CD8-positive, alpha-beta memory T cell (primary cell): ENCODE results near the gene HDAC8. TPM values are rescaled to one million over a fixed set of nuclear protein-coding genes. Genes with fewer than 3 reads are reported as not detected.
A peak's percentile ranks its signal among the peaks of the same experiment; 100 is the strongest.
"Not testable (repeated sequence)": the region's sequence is repeated elsewhere in the genome, so short reads cannot be mapped to it uniquely, and the experiment has no call there.

Experiments used
- CTCF ChIA-PET: fragments of 350-600 bp; sonication (Branson Sonifier 250); formaldehyde crosslinking; loops from one replicate; lab custom pipeline; 2021; ENCODE audit warnings: antibody characterized with exemption; lab: Charles Lee
- POLR2A ChIA-PET: fragments of 350-600 bp; sonication (Branson Sonifier 250); formaldehyde crosslinking; loops from one replicate; lab custom pipeline; 2021; ENCODE audit warnings: antibody characterized with exemption; lab: Charles Lee
- DNase-seq, 5 donors: peaks; one replicate each; pipeline versions ENCODE4 v3.0.0 to v3.0.0-alpha.2; 2020 to 2022; ENCODE audit warnings: mixed read lengths in 1 of 5
- H3K27ac ChIP-seq: one replicate; pipeline ENCODE4 v1.7.0; 2013; ENCODE audit warnings: low read depth, mild to moderate bottlenecking, low read length, moderate library complexity
- H3K27me3 ChIP-seq: 2 replicates; pipeline ENCODE4 v1.7.0; 2013; ENCODE audit warnings: low read length, mild to moderate bottlenecking; ENCODE audit not compliant: insufficient read depth, poor library complexity, severe bottlenecking
- H3K36me3 ChIP-seq: 2 replicates; pipeline ENCODE4 v1.7.0; 2013; ENCODE audit warnings: mild to moderate bottlenecking, low read length, moderate library complexity; ENCODE audit not compliant: insufficient read depth
- H3K4me1 ChIP-seq: 2 replicates; pipeline ENCODE4 v1.7.0; 2013; ENCODE audit warnings: mild to moderate bottlenecking, low read length, moderate library complexity; ENCODE audit not compliant: insufficient read depth
- H3K4me3 ChIP-seq: 2 replicates; pipeline ENCODE4 v1.7.0; 2013; ENCODE audit warnings: mild to moderate bottlenecking, low read length
- H3K9me3 ChIP-seq: 2 replicates; pipeline ENCODE4 v1.7.0; 2013; ENCODE audit warnings: mild to moderate bottlenecking, low read length
- H3K27ac Mint-ChIP-seq, 8 donors: one replicate each; pipeline ENCODE4 v1.8.0; 2020 to 2021; ENCODE audit warnings: mixed read lengths in 8 of 8, mild to moderate bottlenecking in 6 of 8, inconsistent platforms in 3 of 8, moderate library complexity in 3 of 8
- H3K27me3 Mint-ChIP-seq, 2 donors: one replicate each; pipeline ENCODE4 v1.8.0; 2020 to 2021; ENCODE audit warnings: mixed read lengths in 2 of 2, mild to moderate bottlenecking in 1 of 2, moderate library complexity in 1 of 2
- H3K36me3 Mint-ChIP-seq, 3 donors: one replicate each; pipeline ENCODE4 v1.8.0; 2020 to 2021; ENCODE audit warnings: mixed read lengths in 3 of 3, inconsistent platforms in 1 of 3, mild to moderate bottlenecking in 1 of 3
- H3K4me1 Mint-ChIP-seq, 3 donors: one replicate each; pipeline ENCODE4 v1.8.0; 2020 to 2021; ENCODE audit warnings: mixed read lengths in 3 of 3, inconsistent platforms in 1 of 3, mild to moderate bottlenecking in 1 of 3
- H3K4me3 Mint-ChIP-seq, 7 donors: one replicate each; pipeline ENCODE4 v1.8.0; 2020 to 2021; ENCODE audit warnings: mixed read lengths in 7 of 7, mild to moderate bottlenecking in 6 of 7, moderate library complexity in 4 of 7, inconsistent platforms in 2 of 7
- H3K9me3 Mint-ChIP-seq, 5 donors: one replicate each; pipeline ENCODE4 v1.8.0; 2020 to 2022; ENCODE audit warnings: mixed read lengths in 5 of 5, mild to moderate bottlenecking in 3 of 5, moderate library complexity in 2 of 5, inconsistent platforms in 1 of 5
- polyA plus RNA-seq: library from polyadenylated mRNA; unstranded; fragments of 300-500 nt; fragmentation: Illumina TruSeq; gene quantifications from one replicate; pipeline ENCODE4 v1.2.3, GENCODE V29; 2021
- total RNA-seq, 2 experiments: library from RNA; stranded (reverse); gene quantifications; one replicate each; pipeline ENCODE4 v1.2.3, GENCODE V29; 2021

The HDAC8 gene
- total and polyA plus RNA-seq, 3 experiments from 2014 or later, result 16.4 to 17.8 (median 17.3) TPM

DNA sequence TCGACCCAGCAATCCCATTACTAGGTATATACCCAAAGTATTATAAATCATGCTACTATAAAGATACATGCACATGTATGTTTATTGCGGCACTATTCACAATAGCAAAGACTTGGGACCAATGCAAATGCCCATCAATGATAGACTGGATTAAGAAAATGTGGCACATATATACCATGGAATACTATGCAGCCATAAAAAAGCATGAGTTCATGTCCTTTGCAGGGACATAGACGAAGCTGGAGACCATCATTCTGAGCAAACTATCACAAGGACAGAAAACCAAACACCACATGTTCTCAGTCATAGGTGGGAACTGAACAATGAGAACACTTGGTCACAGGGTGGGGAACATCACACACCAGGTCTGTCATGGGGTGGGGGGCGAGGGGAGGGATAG, 18.4 kb upstream of the HDAC8 start:
- H3K27ac ChIP-seq, H3K9me3 Mint-ChIP-seq, H3K27ac Mint-ChIP-seq, H3K27me3 ChIP-seq, H3K4me3 ChIP-seq, H3K4me1 Mint-ChIP-seq, H3K9me3 ChIP-seq, DNase-seq, POLR2A ChIA-PET, H3K27me3 Mint-ChIP-seq, H3K4me1 ChIP-seq, CTCF ChIA-PET, H3K36me3 Mint-ChIP-seq, H3K4me3 Mint-ChIP-seq, H3K36me3 ChIP-seq: not testable (repeated sequence)

DNA sequence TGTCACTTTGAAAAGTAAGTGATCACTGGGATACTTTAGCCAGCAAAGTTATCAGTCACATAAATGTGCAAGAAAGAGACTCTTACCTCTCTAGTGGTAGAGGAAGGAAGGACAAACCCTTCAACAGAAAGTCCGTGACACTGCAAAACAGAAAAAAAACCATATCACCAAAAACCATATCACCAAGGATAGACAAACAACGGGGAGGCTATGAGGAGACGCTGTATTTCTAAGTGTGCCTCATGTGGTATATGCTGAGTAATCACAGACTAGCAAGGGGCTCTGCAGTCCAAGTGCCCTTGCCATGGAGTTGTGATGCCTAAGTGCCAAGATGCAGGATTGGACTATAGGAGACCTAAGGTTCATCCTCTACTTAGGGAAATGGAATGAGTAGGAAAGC, 11.5 kb upstream of the HDAC8 start:
- H3K4me1 ChIP-seq, result no peaks in the 10 kb centered on the region
- POLR2A ChIA-PET, result no interaction called here
- Mint-ChIP-seq H3K27me3 (peaks cover 0 to 8% of the 10 kb centered on the region in 2 donors), H3K4me1 (no peaks in the 10 kb centered on the region), H3K9me3 (no peaks in the 10 kb centered on the region), H3K27ac (no peak overlapping the region), H3K4me3 (no peak overlapping the region), H3K36me3 (no peaks in the 10 kb centered on the region)
- no peak for DNase-seq
- H3K27me3 ChIP-seq, result no peaks in the 10 kb centered on the region
- H3K9me3 ChIP-seq, result no peaks in the 10 kb centered on the region
- H3K36me3 ChIP-seq, result no peaks in the 10 kb centered on the region
- no peak overlapping the region for H3K4me3 ChIP-seq
- CTCF ChIA-PET, result no interaction called here
- H3K27ac ChIP-seq, result no peak overlapping the region

DNA sequence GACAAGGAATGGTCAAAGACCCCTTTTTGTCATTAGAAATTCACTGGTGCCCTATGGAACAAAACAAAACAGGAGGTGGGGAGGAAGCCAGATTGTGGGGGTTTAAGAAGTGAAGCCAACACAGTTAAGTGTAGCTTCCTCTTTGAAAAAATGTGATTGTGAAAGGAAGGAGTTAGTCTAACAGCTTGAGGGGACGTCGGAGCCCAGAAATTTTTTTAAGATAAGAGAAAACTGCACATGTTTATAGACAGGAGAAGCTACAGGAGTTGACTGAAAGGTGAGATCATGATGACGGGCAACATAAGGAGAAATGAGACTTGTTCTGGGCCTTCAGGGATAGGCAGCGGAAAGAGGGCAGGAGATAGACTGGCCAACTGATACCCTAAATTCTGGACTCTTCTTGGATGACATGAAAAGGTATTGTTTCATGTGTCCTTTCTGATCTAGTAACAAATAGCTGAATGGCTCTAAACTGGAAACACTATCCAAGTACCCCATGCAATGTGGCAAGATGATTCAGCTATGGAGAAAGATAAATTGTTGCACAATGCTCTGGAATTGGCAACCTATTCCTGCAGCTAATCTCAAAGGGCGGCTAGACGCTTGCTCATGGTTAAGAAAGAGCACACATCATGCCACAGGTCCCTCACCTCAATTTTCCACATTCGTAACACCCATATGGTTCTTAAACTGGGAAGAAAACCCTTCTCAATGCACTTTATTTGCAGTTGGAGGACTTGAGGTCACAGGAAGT, 3.7 kb upstream of the HDAC8 start:
- Histone ChIP-seq H3K27ac (no peak overlapping the region), H3K9me3 (no peaks in the 10 kb centered on the region), H3K27me3 (no peaks in the 10 kb centered on the region), H3K36me3 (no peaks in the 10 kb centered on the region), H3K4me1 (no peaks in the 10 kb centered on the region), H3K4me3 (no peak overlapping the region)
- no peak for DNase-seq
- peaks cover 0 to 5% (median 0%) of the 10 kb centered on the region in 3 donors for H3K36me3 Mint-ChIP-seq
- peaks cover 6 to 10% (median 7%) of the 10 kb centered on the region in 3 donors for H3K4me1 Mint-ChIP-seq
- no peak overlapping the region for H3K4me3 Mint-ChIP-seq
- no peak overlapping the region for H3K27ac Mint-ChIP-seq
- peaks cover 0 to 17% of the 10 kb centered on the region in 2 donors for H3K27me3 Mint-ChIP-seq
- POLR2A ChIA-PET, result no interaction called here
- no peaks in the 10 kb centered on the region for H3K9me3 Mint-ChIP-seq
- CTCF ChIA-PET, result no interaction called here

DNA sequence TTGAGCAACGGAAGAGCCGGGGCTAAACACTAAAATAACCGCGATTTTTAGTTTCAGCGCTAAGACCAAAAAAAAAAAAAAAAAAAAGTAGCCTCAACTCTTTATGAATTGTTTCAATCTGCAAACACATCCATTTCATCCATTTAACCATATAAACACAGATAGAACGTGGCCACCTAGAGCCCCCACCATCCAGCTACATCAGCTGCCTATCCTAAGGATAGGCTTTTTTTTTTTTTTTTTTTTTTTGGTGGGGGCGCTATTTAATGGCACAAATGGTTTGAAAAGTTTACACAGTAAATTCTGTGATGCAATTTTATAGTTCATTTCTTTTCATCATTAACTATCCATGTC, 492 bp upstream of the HDAC8 start:
- Histone ChIP-seq H3K4me3 (peak overlapping the region; percentile 96), H3K36me3 (no peaks in the 10 kb centered on the region), H3K4me1 (no peaks in the 10 kb centered on the region), H3K27ac (no peak overlapping the region), H3K9me3 (no peaks in the 10 kb centered on the region), H3K27me3 (no peaks in the 10 kb centered on the region)
- ChIA-PET POLR2A (interaction anchor here (0.7 to 1.2 kb wide), 2 partner anchors 296 to 1444 kb away, joined by 9 to 10 read pairs; partner anchors contain the start of gene RPS4X), CTCF (interaction anchor here (0.7 kb wide), 1 partner anchor 1560 kb away, joined by 4 read pairs; no protein-coding TSS in a partner anchor)
- Mint-ChIP-seq H3K27ac (peak overlapping the region in 7 of 8 donors; percentile 4 to 95 (median 84)), H3K36me3 (peaks cover 0 to 23% (median 2%) of the 10 kb centered on the region in 3 donors), H3K27me3 (peaks cover 0 to 20% of the 10 kb centered on the region in 2 donors), H3K4me1 (peaks cover 8 to 16% (median 9%) of the 10 kb centered on the region in 3 donors), H3K4me3 (peak overlapping the region; percentile 88 to 99 (median 93)), H3K9me3 (peaks cover 0 to 2% (median 0%) of the 10 kb centered on the region in 5 donors)
- DNase-seq, result no peak

DNA sequence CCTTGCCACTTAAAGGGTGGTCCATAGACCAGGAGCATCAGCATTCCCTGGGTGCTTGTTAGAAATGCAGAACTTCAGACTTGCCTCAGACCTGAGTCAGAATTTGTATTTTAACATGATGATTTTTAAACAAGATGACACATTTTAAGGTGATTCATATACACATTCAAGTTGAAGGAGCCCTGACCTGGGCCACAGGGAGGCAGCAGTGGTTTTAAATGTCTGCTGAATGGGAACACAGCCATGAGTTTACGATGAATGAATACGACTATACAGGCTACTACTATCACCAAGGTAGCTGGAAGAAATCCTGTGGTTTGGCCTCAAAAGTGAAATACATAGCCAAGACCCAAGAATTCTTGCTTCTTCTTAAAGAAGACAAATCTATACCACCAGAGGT, 2.9 kb downstream of the HDAC8 start:
- H3K4me1 Mint-ChIP-seq, result peaks cover 8 to 16% (median 9%) of the 10 kb centered on the region in 3 donors
- Histone ChIP-seq H3K27me3 (no peaks in the 10 kb centered on the region), H3K9me3 (no peaks in the 10 kb centered on the region), H3K4me3 (no peak overlapping the region), H3K36me3 (peaks cover 13% of the 10 kb centered on the region), H3K27ac (no peak overlapping the region), H3K4me1 (no peaks in the 10 kb centered on the region)
- H3K36me3 Mint-ChIP-seq, result peaks cover 0 to 52% (median 7%) of the 10 kb centered on the region in 3 donors
- H3K9me3 Mint-ChIP-seq, result peaks cover 0 to 2% (median 0%) of the 10 kb centered on the region in 5 donors
- CTCF ChIA-PET, result no interaction called here
- POLR2A ChIA-PET, result no interaction called here
- H3K27me3 Mint-ChIP-seq, result peaks cover 0 to 18% of the 10 kb centered on the region in 2 donors
- no peak for DNase-seq
- peak overlapping the region in 2 of 7 donors; percentile 24 to 79 for H3K4me3 Mint-ChIP-seq
- peak overlapping the region in 2 of 8 donors; percentile 10 to 23 for H3K27ac Mint-ChIP-seq

DNA sequence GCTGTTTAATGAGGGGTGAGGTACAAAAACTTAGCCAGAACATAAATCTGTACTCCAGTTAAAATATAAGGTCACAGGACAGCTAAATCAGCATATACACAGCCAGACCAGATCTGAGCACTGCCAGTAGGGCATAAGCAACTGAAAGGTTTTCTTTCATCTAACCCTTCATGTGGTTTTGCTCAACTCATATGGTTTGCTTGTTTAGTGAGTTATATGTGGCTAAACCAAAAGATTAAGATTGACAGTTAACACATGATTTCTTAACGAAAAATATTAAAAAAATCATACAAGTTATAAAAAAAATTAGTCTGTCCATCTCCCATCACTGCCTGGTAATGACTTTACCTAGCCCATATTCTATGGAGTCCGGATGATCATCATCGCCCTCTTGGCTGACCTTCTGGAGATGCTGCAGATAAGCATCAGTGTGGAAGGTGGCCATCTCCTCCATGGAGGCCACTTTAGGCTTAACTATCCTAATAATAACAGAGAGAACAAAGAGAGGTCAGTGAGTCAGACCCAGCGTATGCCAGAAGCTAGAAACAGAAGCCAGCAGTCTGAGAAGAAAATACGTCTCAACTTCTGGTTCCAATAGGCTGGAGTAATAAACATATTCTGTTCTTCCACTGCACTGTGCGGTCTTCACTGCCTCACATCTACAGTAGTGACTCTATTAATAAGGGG, 4.1 kb downstream of the HDAC8 start:
- no peak overlapping the region for H3K4me3 ChIP-seq
- DNase-seq, result no peak
- H3K4me3 Mint-ChIP-seq, result peak overlapping the region in 1 of 7 donors; percentile 50
- POLR2A ChIA-PET, result no interaction called here
- no peaks in the 10 kb centered on the region for H3K9me3 ChIP-seq
- peaks cover 8 to 16% (median 9%) of the 10 kb centered on the region in 3 donors for H3K4me1 Mint-ChIP-seq
- no peaks in the 10 kb centered on the region for H3K4me1 ChIP-seq
- peaks cover 13% of the 10 kb centered on the region for H3K36me3 ChIP-seq
- H3K27me3 ChIP-seq, result no peaks in the 10 kb centered on the region
- H3K27ac ChIP-seq, result no peak overlapping the region
- H3K9me3 Mint-ChIP-seq, result peaks cover 0 to 2% (median 0%) of the 10 kb centered on the region in 5 donors
- CTCF ChIA-PET, result no interaction called here
- peaks cover 0 to 16% of the 10 kb centered on the region in 2 donors for H3K27me3 Mint-ChIP-seq
- H3K27ac Mint-ChIP-seq, result no peak overlapping the region
- peaks cover 0 to 59% (median 7%) of the 10 kb centered on the region in 3 donors for H3K36me3 Mint-ChIP-seq

DNA sequence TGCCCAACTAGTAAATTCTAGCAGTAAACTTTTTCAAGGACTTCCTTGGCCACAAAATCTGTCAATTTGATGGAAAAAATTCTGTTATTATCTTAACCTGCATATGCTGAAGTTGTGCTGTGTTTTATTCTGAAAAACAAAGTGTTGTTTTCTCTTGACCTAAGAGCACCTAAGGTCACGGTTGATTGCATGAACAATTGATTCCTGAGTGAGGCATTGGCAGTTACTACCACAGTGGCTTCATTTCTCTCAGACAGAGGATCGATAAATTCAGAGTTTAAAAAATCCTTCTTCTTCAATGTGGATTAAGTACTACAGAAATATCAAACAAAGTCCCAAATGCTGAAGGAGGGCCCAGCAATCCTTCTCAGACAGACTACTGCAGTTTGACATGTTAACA, 6.2 kb downstream of the HDAC8 start:
- peaks cover 13% of the 10 kb centered on the region for H3K36me3 ChIP-seq
- Mint-ChIP-seq H3K4me1 (peaks cover 4 to 11% (median 4%) of the 10 kb centered on the region in 3 donors), H3K4me3 (no peak overlapping the region), H3K27ac (no peak overlapping the region), H3K36me3 (peaks cover 0 to 63% (median 8%) of the 10 kb centered on the region in 3 donors), H3K9me3 (peaks cover 0 to 2% (median 0%) of the 10 kb centered on the region in 5 donors), H3K27me3 (peaks cover 0 to 10% of the 10 kb centered on the region in 2 donors)
- H3K4me1 ChIP-seq, result no peaks in the 10 kb centered on the region
- ChIA-PET CTCF (no interaction called here), POLR2A (no interaction called here)
- DNase-seq, result no peak
- H3K27me3 ChIP-seq, result no peaks in the 10 kb centered on the region
- no peaks in the 10 kb centered on the region for H3K9me3 ChIP-seq
- no peak overlapping the region for H3K27ac ChIP-seq
- H3K4me3 ChIP-seq, result no peak overlapping the region

DNA sequence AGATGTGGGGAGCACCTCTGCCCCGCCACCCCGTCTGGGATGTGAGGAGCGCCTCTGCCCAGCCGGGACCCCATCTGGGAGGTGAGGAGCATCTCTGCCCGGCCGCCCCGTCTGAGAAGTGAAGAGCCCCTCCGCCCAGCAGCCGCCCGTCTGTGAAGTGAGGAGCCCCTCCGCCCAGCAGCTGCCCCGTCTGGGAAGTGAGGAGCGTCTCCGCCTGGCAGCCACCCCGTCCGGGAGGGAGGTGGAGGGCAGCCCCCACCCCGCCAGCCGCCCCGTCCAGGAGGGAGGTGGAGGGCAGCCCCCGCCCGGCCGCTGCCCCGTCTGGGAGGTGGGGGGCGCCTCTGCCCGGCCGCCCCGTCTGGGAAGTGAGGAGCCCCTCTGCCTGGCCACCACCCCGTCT, 13.0 kb downstream of the HDAC8 start:
- H3K9me3 ChIP-seq, CTCF ChIA-PET, H3K4me1 ChIP-seq, H3K36me3 ChIP-seq, H3K9me3 Mint-ChIP-seq, H3K27me3 Mint-ChIP-seq, H3K4me3 ChIP-seq, H3K27me3 ChIP-seq, H3K27ac Mint-ChIP-seq, H3K27ac ChIP-seq, POLR2A ChIA-PET, DNase-seq, H3K4me3 Mint-ChIP-seq: not testable (repeated sequence)
- Mint-ChIP-seq H3K36me3 (peaks cover 0 to 23% (median 5%) of the 10 kb centered on the region in 3 donors), H3K4me1 (peaks cover 10 to 25% (median 15%) of the 10 kb centered on the region in 3 donors)
